ENCODE data around the gene MRPL16. TPM values are rescaled to one million over a fixed set of nuclear protein-coding genes. Genes with fewer than 3 reads are reported as not detected.

Gene MRPL16
- total and polyA plus RNA-seq, 4 donors = 38.2 to 54.1 (median 40.2) TPM

DNA sequence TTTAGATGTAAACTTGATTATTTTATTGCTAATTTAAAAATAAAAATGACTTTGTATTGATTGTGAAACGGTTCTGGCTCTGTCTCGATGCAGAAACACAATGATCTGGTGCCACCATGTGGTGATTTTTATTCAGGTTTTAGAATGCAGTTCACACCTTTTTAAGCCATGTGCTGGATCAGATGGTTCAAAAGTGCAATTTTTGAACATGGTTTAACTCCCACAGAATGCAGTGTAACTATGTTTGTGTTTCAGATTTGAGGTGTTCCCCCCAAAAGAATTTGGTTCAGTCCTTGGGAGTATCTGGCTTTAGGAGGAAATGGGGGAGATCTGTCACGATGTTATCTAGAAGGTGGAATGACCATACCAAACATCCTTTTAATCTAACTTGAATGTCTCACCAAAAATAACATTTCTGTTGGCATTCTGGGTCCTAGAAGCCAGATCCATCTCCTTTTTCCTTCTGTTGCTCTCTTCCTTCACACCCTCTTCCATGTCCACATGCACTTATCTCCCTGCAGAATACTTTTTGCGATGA lies 7.9 kb downstream of the MRPL16 start:
- H3K36me3 ChIP-seq (ENCODE audit: control insufficient read depth in 4 of 4, insufficient read depth in 4 of 4, low read length in 4 of 4) = peaks cover 5 to 27% (median 13%) of the 10 kb centered on the region in 4 donors
- no peaks in the 10 kb centered on the region for H3K27me3 ChIP-seq (ENCODE audit: control insufficient read depth in 3 of 3, insufficient read depth in 3 of 3, low read length in 2 of 3)
- H3K27ac ChIP-seq (ENCODE audit: low read depth in 1 of 2, low read length in 1 of 2) = peak overlapping the region in 1 of 2 donors; percentile 49
- peaks cover 0 to 2% (median 0%) of the 10 kb centered on the region in 5 donors for H3K4me1 ChIP-seq (ENCODE audit: control insufficient read depth in 5 of 5, insufficient read depth in 5 of 5, low read length in 5 of 5)
- DNase-seq (peak in 2 of 3 donors; percentile 76), ATAC-seq (ENCODE audit: insufficient read depth, low FRiP score) (no peak)
- H3K4me3 ChIP-seq = no peak overlapping the region
- no peak overlapping the region for H3K9ac ChIP-seq (ENCODE audit: insufficient read depth in 1 of 2, low read length in 2 of 2)
- H3K9me3 ChIP-seq (ENCODE audit: control insufficient read depth in 4 of 4, insufficient read depth in 3 of 4, low read length in 3 of 4) = no peaks in the 10 kb centered on the region
- WGBS, 2 donors = 48 to 49% methylated on average over 4 of the region's 4 CpGs
- TF ChIP-seq, protein P1, sequence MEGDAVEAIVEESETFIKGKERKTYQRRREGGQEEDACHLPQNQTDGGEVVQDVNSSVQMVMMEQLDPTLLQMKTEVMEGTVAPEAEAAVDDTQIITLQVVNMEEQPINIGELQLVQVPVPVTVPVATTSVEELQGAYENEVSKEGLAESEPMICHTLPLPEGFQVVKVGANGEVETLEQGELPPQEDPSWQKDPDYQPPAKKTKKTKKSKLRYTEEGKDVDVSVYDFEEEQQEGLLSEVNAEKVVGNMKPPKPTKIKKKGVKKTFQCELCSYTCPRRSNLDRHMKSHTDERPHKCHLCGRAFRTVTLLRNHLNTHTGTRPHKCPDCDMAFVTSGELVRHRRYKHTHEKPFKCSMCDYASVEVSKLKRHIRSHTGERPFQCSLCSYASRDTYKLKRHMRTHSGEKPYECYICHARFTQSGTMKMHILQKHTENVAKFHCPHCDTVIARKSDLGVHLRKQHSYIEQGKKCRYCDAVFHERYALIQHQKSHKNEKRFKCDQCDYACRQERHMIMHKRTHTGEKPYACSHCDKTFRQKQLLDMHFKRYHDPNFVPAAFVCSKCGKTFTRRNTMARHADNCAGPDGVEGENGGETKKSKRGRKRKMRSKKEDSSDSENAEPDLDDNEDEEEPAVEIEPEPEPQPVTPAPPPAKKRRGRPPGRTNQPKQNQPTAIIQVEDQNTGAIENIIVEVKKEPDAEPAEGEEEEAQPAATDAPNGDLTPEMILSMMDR (IDR thresholded peaks at IDR 0.05; ENCODE audit: control extremely low read depth, extremely low read depth) = peak; percentile 42

DNA sequence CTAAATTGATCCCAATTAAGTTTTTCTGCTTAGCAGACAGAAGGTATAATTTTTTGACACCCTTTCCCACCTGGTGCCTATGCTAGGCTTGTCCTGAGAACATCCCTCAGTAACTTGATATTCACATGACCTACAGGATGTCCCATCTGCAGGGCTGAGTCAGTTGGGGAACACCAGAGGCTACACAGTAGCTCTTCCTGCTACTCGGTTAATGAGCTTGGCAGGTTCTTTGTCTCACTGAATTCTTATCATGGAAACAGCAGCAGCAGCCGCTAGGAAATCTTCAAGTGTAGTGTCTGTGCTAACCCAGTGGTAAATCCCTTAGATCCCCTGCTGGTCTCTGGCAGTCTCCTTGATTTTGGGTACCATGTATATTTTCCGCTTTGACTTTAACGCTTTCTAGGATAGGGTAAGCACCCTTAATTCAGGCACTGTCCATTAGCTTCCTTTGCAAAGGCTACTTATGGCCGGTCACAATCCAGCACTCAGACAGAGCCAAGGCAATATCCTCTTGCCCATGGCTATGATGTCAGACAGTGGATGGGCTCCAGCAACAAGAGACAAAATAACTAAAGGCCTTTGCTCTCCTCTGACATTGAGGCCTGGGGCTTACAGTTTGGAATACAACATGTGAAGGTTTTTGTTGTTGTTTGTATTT lies 8.5 kb downstream of the MRPL16 start:
- TF ChIP-seq, protein P1 (IDR thresholded peaks at IDR 0.05; ENCODE audit: control extremely low read depth, extremely low read depth) = no peak
- peak overlapping the region; percentile 49 to 60 for H3K27ac ChIP-seq (ENCODE audit: low read depth in 1 of 2, low read length in 1 of 2)
- H3K27me3 ChIP-seq (ENCODE audit: control insufficient read depth in 3 of 3, insufficient read depth in 3 of 3, low read length in 2 of 3) = no peaks in the 10 kb centered on the region
- DNase-seq (peak in 1 of 3 donors; percentile 16), ATAC-seq (ENCODE audit: insufficient read depth, low FRiP score) (no peak)
- no peak overlapping the region for H3K9ac ChIP-seq (ENCODE audit: insufficient read depth in 1 of 2, low read length in 2 of 2)
- H3K9me3 ChIP-seq (ENCODE audit: control insufficient read depth in 4 of 4, insufficient read depth in 3 of 4, low read length in 3 of 4) = no peaks in the 10 kb centered on the region
- H3K4me1 ChIP-seq (ENCODE audit: control insufficient read depth in 5 of 5, insufficient read depth in 5 of 5, low read length in 5 of 5) = peaks cover 0 to 2% (median 0%) of the 10 kb centered on the region in 5 donors
- 61% methylated on average over 5 of the region's 5 CpGs for WGBS, 2 donors
- peaks cover 5 to 27% (median 11%) of the 10 kb centered on the region in 4 donors for H3K36me3 ChIP-seq (ENCODE audit: control insufficient read depth in 4 of 4, insufficient read depth in 4 of 4, low read length in 4 of 4)
- H3K4me3 ChIP-seq = no peak overlapping the region

DNA sequence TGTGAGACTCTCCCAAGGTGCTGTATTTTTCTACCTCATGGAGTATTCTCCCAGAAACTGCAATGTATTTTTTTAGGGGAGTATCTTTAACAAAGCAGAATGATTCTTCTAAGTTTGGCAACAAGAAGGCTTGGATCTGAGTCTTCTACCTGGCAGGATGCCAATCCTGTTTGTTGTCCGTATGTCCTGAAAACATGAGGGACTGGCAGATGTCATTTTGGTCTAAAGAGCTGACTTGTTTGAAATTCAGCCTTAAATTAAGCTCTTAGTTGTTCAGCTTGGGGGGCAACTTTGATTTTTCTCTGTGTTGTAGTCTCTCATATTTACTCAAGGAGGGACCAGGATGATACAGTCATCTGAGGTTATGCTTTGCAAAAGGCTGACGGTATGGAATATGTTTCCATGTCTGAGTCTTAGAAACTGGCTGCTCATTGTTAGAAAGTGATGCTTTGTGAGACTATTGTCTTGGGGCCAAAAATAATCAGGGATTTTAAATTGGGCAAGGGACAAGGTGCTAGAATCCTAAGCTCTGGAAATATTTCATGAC lies 9.3 kb downstream of the MRPL16 start:
- Histone ChIP-seq H3K27ac (ENCODE audit: low read depth in 1 of 2, low read length in 1 of 2) (no peak overlapping the region), H3K36me3 (ENCODE audit: control insufficient read depth in 4 of 4, insufficient read depth in 4 of 4, low read length in 4 of 4) (peaks cover 0 to 24% (median 3%) of the 10 kb centered on the region in 4 donors), H3K27me3 (ENCODE audit: control insufficient read depth in 3 of 3, insufficient read depth in 3 of 3, low read length in 2 of 3) (no peaks in the 10 kb centered on the region), H3K4me1 (ENCODE audit: control insufficient read depth in 5 of 5, insufficient read depth in 5 of 5, low read length in 5 of 5) (peaks cover 0 to 2% (median 0%) of the 10 kb centered on the region in 5 donors), H3K9ac (ENCODE audit: insufficient read depth in 1 of 2, low read length in 2 of 2) (no peak overlapping the region), H3K4me3 (no peak overlapping the region), H3K9me3 (ENCODE audit: control insufficient read depth in 4 of 4, insufficient read depth in 3 of 4, low read length in 3 of 4) (no peaks in the 10 kb centered on the region)
- ATAC-seq (ENCODE audit: insufficient read depth, low FRiP score) (no peak), DNase-seq (no peak)
- WGBS, 2 donors = 58 to 81% methylated on average over 2 of the region's 2 CpGs
- TF ChIP-seq, protein P1 (IDR thresholded peaks at IDR 0.05; ENCODE audit: control extremely low read depth, extremely low read depth) = no peak

Data from lung (tissue), 12 donors.